Activated naive CD8-positive, alpha-beta T cell treated with anti-CD3 and anti-CD28 coated beads, Interleukin-2, amount 50 U/mL, for 16 hours (primary cell): Measurements from ENCODE around the gene INSRR.

ENCODE experiments used
- DNase-seq: peaks from one replicate; pipeline ENCODE4 v3.0.0-alpha.2; 2020; ENCODE audit warnings: low read depth, low spot score

INSRR gene

GRCh38 chr1:156851779-156852417 is 7.0 kb downstream of the INSRR start:
- DNase-seq: no peak

- no peak for DNase-seq
Measured at GRCh38 chr1:156849151-156849496, 9.8 kb downstream of the INSRR start.

GRCh38 chr1:156848461-156849150 is 10.3 kb downstream of the INSRR start:
- peak; percentile 12 for DNase-seq

GRCh38 chr1:156847591-156848460 is 11.1 kb downstream of the INSRR start:
- DNase-seq: no peak

- no peak for DNase-seq
Measured at GRCh38 chr1:156846643-156847042, 12.3 kb downstream of the INSRR start.

- DNase-seq: no peak
Measured at GRCh38 chr1:156845953-156846545, 12.9 kb downstream of the INSRR start.

GRCh38 chr1:156845055-156845952 is 13.6 kb downstream of the INSRR start:
- DNase-seq: no peak

- no peak for DNase-seq
Measured at GRCh38 chr1:156844638-156845037, 14.3 kb downstream of the INSRR start.

- DNase-seq: no peak
Measured at GRCh38 chr1:156844102-156844501, 14.8 kb downstream of the INSRR start.

- no peak for DNase-seq
Measured at GRCh38 chr1:156842618-156843300, 16.2 kb downstream of the INSRR start.

- no peak for DNase-seq
Measured at GRCh38 chr1:156841295-156841855, 17.5 kb downstream of the INSRR start.

GRCh38 chr1:156840898-156841279 is 18.0 kb downstream of the INSRR start:
- no peak for DNase-seq

GRCh38 chr1:156840186-156840897 is 18.6 kb downstream of the INSRR start:
- no peak for DNase-seq

GRCh38 chr1:156839426-156840109 is 19.3 kb downstream of the INSRR start:
- DNase-seq: no peak

GRCh38 chr1:156838972-156839371 is 19.9 kb downstream of the INSRR start:
- no peak for DNase-seq

- no peak for DNase-seq
Measured at GRCh38 chr1:156836892-156837291, 22.0 kb downstream of the INSRR start.

GRCh38 chr1:156836041-156836654 is 22.8 kb downstream of the INSRR start:
- no peak for DNase-seq

GRCh38 chr1:156834322-156834721 is 24.6 kb downstream of the INSRR start:
- no peak for DNase-seq

- no peak for DNase-seq
Measured at GRCh38 chr1:156833603-156834002, 25.3 kb downstream of the INSRR start.
